Fibroblast of skin of left biceps (primary cell): ENCODE results near the gene RDH13.
"Not testable (repeated sequence)": the region's sequence is repeated elsewhere in the genome, so short reads cannot be mapped to it uniquely, and the experiment has no call there.

Source experiments
- DNase-seq, 2 experiments: peaks; one replicate each; pipeline ENCODE4 v3.0.0-alpha.2; 2013; ENCODE audit warnings: low read depth in 2 of 2

RDH13 gene, protein sequence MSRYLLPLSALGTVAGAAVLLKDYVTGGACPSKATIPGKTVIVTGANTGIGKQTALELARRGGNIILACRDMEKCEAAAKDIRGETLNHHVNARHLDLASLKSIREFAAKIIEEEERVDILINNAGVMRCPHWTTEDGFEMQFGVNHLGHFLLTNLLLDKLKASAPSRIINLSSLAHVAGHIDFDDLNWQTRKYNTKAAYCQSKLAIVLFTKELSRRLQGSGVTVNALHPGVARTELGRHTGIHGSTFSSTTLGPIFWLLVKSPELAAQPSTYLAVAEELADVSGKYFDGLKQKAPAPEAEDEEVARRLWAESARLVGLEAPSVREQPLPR

DNA sequence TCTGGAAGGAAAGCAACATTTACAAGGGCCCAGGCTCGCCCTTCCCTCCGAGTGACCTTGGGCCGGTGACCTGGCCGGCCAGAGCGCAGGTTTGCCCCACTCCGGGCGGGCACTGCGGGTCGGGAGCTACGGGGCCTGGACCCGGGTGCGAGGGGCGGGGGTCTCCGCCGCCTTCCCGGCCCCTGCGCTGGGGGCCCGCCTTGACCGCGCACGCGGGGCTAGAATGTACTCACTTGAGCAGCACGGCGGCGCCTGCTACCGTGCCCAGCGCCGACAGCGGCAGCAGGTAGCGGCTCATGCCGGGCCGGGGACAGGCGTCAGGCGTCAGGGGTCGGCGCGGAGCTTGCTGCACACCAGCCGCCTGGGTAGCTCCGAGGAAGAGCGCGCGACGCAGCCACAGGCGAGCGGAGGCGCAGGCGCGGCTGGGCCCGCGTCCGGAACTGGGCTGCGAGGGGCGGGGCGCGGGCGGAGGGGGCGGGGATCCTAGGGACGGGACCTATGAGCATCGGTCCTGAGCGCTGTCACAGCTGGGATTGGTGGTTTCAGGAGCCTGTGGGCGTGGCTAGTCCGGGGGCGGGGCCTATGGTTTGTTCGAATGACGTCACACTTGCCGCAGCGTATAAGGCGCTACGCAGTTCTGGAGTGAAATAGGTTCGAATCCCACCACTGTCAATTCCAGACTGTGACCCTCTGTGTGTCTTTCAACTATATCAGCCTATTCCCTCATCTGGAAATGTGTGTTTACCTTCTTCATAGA, at the start of gene RDH13:
RDH13 (minus strand) TSS at position 414 of the 757 bp plus-strand sequence; CDS start at position 298, 116 bp downstream.
- DNase-seq = peak; percentile 78 to 81

DNA sequence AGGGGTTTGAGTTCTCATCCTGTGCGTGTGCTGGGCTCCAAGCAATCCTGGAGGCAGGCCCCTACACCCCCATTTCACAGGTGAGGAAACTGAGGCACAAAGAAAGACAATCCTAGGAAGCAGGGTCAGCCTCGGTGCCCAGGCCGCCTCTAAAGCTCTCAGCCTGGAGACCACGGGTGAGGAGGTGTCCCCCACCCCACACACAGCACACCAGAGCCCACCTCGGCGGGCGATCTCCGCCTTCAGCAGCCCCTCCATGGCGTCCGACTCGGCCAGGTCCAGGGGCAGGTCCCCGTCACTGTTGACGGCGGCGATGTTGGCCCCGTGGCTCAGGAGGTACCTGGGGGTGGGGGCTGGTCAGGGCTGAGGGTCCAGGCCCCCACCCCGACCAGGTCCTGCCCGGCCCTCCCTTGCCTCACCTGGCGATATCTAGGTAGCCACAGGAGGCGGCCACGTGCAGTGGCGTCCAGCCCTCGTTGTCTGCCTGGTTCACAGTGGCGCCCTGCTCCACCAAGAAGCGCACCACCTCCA, 49.4 kb upstream of the RDH13 start:
- no peak for DNase-seq

DNA sequence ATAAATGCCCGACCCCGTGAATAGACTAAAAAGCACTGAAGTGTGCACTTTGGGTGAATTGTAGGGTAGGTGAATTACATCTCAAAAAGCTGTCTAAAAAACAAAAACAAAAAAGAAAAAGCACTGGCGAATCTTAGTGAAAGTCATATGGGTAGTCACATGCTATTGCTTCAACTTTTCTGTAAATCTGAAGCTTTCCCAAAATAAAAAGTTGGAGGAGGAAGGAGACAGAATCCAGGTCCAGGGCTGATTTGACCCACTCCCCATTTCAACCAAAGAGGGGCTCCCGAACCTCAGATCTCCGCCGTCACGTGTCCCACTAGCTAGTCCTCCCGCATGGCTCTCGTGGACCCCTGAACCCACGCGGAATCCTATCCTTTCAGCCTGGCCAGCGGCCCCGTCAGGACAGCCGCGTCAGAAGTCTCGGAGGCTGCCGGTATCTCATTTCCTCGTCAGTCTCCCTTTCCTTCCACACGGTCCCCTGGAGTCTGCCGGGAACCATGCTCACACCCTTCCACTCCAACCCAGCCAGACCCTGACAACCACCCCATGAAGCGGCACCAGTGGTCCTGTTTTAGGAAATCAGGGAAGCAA, 48.4 kb upstream of the RDH13 start:
- DNase-seq = no peak

DNA sequence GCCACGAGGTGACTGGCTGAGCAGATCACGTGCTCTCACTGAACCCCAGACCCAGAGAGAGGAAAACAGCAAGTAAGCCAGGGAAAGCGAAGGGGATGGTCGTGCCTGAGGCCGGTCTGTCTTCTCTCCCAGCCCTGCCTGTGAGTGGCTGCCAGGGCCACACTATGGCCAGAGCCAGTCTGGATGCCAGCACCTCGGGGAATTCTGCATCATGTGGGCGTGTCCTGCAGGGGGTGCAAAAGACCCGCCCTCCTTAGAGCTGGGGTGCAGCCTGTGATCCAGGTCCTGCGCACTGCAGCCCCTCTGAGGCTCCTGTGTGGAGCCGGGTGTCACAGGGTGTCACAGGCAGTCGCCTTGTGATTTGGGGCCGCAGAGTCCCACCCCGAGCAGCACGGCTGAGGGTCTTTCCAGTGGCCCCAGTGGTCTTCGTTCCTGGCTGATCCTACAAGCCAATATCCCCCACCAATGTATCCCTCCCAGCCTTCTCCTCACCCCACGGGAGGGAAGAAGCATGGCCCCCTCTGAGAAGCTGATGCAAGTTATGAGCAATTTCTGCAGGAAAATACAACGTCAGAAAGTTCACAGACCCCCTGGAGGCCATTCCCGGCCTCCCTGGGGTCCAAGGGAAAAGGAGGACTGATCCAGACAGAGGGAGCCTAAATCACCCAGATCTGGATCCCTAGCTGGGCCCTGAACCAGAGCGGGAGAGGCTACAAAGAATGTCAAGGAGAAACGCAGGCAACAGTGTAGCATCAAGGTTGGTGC, 46.8 kb upstream of the RDH13 start:
- no peak for DNase-seq

DNA sequence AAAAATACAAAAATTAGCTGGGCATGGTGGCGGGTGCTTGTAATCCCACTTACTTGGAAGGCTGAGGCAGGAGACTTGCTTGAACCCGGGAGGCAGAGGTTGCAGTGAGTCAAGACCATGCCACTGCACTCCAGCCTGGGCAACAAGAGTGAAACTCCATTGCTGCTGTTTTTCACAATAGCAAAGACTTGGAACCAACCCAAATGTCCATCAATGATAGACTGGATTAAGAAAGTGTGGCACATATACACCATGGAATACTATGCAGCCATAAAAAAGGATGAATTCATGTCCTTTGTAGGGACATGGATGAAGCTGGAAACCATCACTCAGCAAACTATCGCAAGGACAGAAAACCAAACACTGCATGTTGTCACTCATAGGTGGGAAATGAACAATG, 44.3 kb upstream of the RDH13 start:
- DNase-seq = not testable (repeated sequence)

DNA sequence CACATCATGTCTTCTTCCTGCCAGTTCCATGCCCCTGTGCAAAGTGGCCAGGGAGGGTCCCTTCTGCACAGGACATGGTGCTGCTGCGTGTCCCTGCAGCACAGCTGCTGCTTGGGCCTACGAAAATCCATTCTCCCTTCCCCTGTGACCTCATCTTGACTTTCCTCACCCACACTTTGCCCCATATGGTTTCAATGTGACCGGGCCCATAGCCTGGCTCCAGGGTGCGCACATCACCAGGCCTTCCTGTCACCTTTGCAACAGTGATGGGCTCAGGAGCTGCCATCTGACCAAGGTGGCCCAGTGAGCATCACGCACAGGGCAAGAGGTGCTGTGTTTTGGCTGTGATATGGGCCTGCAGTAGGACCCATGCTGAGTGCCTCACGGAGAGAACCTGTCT, 43.6 kb upstream of the RDH13 start:
- DNase-seq = no peak

DNA sequence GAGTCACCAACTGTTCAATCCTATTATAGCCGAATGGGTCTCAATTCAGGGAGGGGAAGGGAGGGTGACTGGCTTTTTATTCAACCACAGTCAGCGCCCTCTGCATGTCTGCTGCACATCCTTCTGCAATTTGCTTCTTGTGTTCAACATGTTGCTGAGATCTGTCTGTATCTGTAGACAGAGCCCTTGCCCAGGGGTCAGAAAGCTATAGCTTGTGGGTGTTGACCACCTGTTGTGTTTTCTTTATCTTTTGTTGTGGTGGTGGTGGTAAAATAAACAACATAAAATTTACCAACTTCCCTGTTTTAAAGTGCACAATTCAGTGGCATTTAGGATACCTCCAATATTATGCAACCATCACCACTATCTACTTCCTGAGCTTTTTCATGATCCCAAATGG, 42.3 kb upstream of the RDH13 start:
- no peak for DNase-seq

DNA sequence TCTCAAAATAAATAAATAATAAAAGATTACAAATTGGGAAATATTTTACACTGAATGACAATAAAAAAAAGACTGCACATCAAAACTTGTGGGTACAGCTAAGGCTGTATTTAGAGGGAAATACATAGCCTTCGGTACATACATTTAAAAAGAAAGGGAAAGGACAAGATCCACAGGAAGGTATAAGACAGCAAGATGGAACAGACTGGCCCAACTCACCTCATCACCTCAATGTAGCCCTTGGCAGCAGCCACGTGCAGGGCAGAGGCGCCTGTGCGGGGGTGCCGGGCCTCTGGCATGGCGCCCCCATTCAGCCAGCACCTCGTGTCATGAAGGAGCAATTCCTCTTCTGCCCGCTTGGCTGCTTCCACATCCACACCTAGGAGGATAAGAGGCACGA, 40.2 kb upstream of the RDH13 start:
- no peak for DNase-seq

DNA sequence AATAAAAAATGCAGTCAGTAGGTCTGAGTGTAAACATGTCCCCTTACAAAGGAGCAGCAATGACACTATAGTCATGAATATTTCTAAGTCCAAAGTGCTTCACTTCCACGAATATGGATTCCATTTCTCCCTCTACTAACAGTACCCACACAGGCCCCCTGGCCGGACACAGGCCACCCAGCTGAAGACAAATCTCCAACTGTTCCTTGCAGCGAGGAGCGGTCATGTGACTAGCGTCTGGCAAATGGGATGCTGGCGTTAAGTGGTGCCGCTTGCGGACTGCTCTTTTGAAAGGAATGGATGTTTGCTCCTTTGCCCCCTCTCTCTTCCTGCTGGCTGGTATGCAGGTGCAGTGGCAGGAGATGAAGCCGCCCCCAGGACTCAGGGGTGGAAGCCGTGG, 38.3 kb upstream of the RDH13 start:
- DNase-seq = no peak

- no peak for DNase-seq
Observed at GRCh38 chr19:55099557-55100506, 36.9 kb upstream of the RDH13 start.

DNA sequence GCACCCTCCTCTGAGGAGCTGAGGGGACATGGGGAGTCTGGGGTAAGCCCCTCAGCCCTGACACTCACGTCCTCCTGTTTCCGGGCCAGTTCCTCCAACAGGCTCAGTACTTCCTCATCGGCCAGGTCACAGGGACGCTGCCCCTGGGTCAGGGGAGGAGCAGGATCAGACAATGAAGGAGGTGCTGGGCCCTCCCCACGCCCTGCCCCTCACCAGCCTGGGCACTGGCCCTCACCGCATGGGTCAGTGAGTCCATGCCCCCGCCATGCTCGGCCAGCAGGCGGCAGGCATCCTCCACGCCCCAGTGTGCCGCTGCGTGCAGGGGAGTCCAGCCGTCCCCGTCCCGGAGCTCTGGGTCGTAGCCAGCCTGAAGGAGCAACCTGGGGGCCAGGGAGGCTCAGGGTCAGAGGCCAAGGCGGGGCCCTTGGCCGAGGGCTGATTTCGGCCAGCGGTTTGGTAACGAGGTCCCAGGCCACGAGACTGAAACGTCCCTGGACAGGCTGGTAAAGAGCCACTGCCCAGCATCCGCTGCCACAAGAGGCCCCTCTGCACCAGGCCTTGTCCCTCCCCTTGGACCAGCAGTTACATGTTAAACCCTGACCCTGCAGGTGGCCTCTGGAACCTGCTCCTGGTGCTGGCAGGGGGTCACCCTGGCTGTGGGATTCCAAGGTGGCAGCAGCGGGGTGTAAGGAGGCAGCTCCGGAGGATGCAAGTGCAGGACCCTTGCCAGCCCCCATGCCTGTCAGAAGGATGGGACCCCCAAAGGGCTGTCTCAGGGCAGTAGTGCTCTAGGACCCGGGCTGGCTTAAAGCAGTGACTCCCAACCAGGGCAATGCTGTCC, 36.0 kb upstream of the RDH13 start:
- no peak for DNase-seq

DNA sequence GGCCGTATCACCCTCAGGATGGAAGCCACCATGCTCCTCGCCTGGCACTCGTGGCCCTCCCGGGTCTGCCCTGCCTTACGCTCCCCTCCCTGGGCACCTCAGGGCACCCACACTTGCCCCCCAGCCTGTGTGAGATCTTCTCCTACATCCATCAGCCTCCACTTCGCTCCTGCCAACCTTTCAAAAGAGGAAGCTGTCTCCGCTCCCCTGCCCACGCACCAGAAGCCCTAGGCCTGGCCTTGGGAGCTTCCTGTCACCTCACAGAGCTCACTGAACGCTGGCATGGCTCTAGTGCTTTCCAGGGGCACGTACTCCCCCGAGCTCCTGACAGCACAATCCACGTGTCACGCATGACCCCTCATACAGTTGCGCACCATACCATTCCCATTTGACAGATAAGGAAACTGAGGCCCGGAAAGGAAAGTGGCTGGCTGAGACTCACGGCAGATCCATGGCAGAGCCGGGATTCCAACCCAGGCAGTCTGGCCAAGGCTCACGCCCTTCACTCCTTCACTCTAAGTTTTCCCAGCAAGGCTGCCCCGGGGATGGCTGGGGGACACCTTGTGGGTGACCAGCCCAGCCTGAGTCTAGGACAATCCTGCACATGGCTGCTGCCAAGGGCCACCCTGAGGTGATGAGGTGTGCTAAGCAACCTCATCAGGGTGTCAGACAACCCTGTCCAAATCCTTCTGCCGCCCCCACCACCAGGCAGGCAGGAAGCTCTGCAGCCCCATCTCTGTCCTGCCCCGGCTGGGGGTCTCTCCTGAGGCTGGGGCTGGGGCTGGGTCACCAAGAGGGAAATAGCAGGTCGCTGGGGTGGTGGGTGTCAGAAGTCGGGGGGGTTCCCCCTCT, 35.1 kb upstream of the RDH13 start:
- no peak for DNase-seq

DNA sequence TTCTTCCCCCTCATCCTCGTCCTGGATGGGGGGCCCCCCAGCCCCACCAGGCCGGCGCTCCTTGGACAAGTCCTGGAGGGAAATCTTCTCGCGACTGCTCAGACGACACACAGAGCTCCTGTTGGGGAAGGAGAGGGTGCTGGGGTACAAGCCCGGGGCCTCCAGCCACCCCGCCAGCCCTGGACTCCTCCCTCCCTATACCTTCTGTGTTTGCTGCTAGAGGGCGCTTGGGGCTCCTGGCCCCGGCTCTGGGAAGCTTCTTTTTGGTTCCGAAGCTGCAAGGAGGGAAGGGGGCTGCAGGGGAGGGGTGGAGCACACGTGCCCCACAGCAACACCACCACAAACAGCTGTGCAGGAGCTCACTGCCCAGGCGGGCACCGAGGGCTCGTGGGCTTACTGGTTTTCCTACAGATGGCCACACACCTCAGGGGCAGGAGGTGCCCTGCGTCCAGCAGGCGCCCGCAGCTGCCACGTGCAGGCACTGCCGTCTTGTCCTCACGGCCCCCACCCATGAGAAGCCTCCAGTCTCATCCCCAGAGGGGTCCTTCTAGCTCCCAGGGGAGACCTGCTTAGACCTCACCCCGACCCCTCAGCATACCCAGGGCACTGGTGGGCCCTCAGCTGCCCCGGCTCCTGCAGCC, 33.2 kb upstream of the RDH13 start:
- no peak for DNase-seq

DNA sequence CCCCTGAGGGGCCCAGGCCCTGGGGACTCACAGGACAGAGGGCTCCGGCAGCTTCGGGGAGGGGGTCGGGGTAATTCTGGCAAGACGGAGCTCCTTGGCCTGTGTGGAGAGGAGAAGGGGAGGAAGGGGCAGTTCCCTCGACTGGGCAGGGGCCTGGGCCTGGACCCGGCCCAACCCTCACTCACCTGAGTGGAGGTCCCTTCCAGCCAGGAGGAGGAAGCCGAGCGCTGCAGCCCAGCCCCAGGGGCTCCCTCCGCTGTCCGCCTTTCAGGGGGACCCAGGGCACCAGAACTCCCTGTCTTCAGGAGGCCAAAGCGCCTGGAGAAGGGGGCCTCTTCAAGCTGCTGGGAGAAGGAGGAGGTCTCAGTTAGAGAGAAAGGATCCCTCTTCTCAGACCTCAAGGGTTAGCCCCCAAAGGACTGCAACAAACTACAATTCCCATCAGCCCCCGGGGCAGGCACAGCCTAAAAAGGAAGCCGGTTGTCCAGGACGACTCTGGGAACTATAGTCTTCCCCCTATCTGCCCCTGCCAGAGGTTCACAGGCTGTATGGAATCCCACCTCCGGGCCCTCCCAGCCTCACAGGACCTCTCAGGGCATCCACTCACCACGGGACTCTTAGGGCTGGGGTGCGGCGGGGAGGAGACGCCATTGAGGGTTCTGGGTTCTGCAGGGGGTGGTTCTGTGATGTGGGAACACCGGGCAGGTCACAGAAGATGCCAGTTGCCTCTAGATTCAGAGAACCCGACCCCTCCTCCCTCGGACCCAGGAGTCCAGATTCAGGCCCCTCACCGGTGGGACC, 32.5 kb upstream of the RDH13 start:
- no peak for DNase-seq

GRCh38 chr19:55094456-55095259, 31.7 kb upstream of the RDH13 start:
- no peak for DNase-seq

GRCh38 chr19:55092423-55093318, 29.7 kb upstream of the RDH13 start:
- DNase-seq = no peak
